SK-N-SH (cell line): Measurements from ENCODE around the gene KLK14. TPM values are rescaled to one million over a fixed set of nuclear protein-coding genes. Genes with fewer than 3 reads are reported as not detected.

Experiments
- CTCF ChIA-PET: fragments of 300-600, 350-600 bp; formaldehyde crosslinking; extraction: SDS; loops from one replicate; lab custom pipeline; 2021; lab: Yijun Ruan, JAX
- POLR2A ChIA-PET: fragments of 350-600 bp; sonication (Branson Sonifier 250); formaldehyde crosslinking; extraction: SDS; loops from one replicate; lab custom pipeline; 2020; ENCODE audit warnings: antibody characterized with exemption, inconsistent platforms; lab: Yijun Ruan, JAX
- DNase-seq: peaks from one replicate; pipeline ENCODE4 v3.0.0; 2012
- H2AFZ ChIP-seq: fragments of 200-600 bp; sonication (generic); 2 replicates; pipeline ENCODE4 v1.8.1; 2016; ENCODE audit warnings: antibody characterized with exemption, mild to moderate bottlenecking, low read depth
- H3F3A ChIP-seq: fragments of 200-600 bp; sonication (generic); replicated peaks from 2 replicates; pipeline ENCODE3; 2016; ENCODE audit warnings: antibody characterized with exemption, mild to moderate bottlenecking; ENCODE audit not compliant: insufficient read depth
- H3K27ac ChIP-seq, 2 experiments: fragments of 200-500 bp in 1 of 2; fragments of 200-600 bp in 1 of 2; sonication (Bioruptor generic) in 1 of 2; sonication (generic), shearing (Covaris generic) in 1 of 2; 2 replicates each; pipeline versions ENCODE4 v1.5.1 to v1.6.1; 2014 to 2016; ENCODE audit warnings: low read depth in 2 of 2, inconsistent platforms in 1 of 2, low read length in 1 of 2, mild to moderate bottlenecking in 1 of 2, mixed read lengths in 1 of 2
- H3K27me3 ChIP-seq: fragments of 200-600 bp; sonication (generic), shearing (Covaris generic); 2 replicates; pipeline ENCODE4 v1.6.1; 2016; ENCODE audit warnings: mixed run types; ENCODE audit not compliant: insufficient read depth
- H3K36me3 ChIP-seq, 2 experiments: fragments of 200-500 bp in 1 of 2; fragments of 200-600 bp in 1 of 2; sonication (Bioruptor generic) in 1 of 2; sonication (generic) in 1 of 2; replicated peaks in 1 of 2; 2 replicates each; pipeline versions ENCODE3 to v1.5.1; 2014 to 2016; ENCODE audit warnings: low read length in 1 of 2, mild to moderate bottlenecking in 1 of 2; ENCODE audit not compliant: insufficient read depth in 2 of 2, control insufficient read depth in 1 of 2
- H3K4me1 ChIP-seq, 2 experiments: fragments of 200-500 bp in 1 of 2; fragments of 200-600 bp in 1 of 2; sonication (Bioruptor generic) in 1 of 2; sonication (generic), shearing (Covaris generic) in 1 of 2; 2 replicates each; pipeline versions ENCODE4 v1.5.1 to v1.6.1; 2014 to 2016; ENCODE audit warnings: low read depth in 1 of 2, low read length in 1 of 2, mixed run types in 1 of 2; ENCODE audit not compliant: insufficient read depth in 2 of 2, control insufficient read depth in 1 of 2
- H3K4me2 ChIP-seq: fragments of 200-600 bp; sonication (generic), shearing (Covaris generic); 2 replicates; pipeline ENCODE4 v1.6.1; 2017; ENCODE audit warnings: mixed run types
- H3K4me3 ChIP-seq, 2 experiments: fragments of 200-500 bp in 1 of 2; fragments of 200-600 bp in 1 of 2; sonication (Bioruptor generic) in 1 of 2; sonication (generic), shearing (Covaris generic) in 1 of 2; 2 replicates each; pipeline versions ENCODE4 v1.5.1 to v1.8.1; 2014 to 2016; ENCODE audit warnings: low read depth in 2 of 2, inconsistent platforms in 1 of 2, low read length in 1 of 2, mild to moderate bottlenecking in 1 of 2, mixed read lengths in 1 of 2, moderate library complexity in 1 of 2
- H3K79me2 ChIP-seq: fragments of 200-600 bp; sonication (generic); 2 replicates; pipeline ENCODE4 v1.8.1; 2017; ENCODE audit warnings: mild to moderate bottlenecking; ENCODE audit not compliant: insufficient read depth
- H3K9ac ChIP-seq: fragments of 200-600 bp; sonication (generic); 2 replicates; pipeline ENCODE4 v1.6.1; 2017; ENCODE audit warnings: mixed run types
- H3K9me2 ChIP-seq: fragments of 200-600 bp; sonication (generic); 2 replicates; pipeline ENCODE4 v1.6.1; 2017; ENCODE audit warnings: mixed run types
- H3K9me3 ChIP-seq: fragments of 200-600 bp; sonication (generic); 2 replicates; pipeline ENCODE4 v1.6.1; 2017; ENCODE audit warnings: mixed run types, mild to moderate bottlenecking, moderate library complexity
- H4K20me1 ChIP-seq: fragments of 200-600 bp; sonication (generic); 2 replicates; pipeline ENCODE4 v1.6.1; 2017; ENCODE audit warnings: mild to moderate bottlenecking, mixed run types; ENCODE audit not compliant: insufficient read depth
- FOSL2 ChIP-seq: IDR thresholded peaks from 2 replicates; pipeline ENCODE4 v1.4.0; 2012; ENCODE audit warnings: low read depth, mild to moderate bottlenecking, moderate library complexity, borderline replicate concordance
- MAX ChIP-seq: IDR thresholded peaks from 2 replicates; pipeline ENCODE4 v1.4.0; 2012; ENCODE audit warnings: low read depth
- MXI1 ChIP-seq: IDR thresholded peaks from 2 replicates; pipeline ENCODE4 v1.6.1; 2012; ENCODE audit warnings: mild to moderate bottlenecking, low read depth, low read length, improper control_type of control experiment
- POLR2AphosphoS5 ChIP-seq: IDR thresholded peaks from 2 replicates; pipeline ENCODE4 v1.6.1; 2012; ENCODE audit warnings: low read depth, low read length
- RFX5 ChIP-seq: IDR thresholded peaks from 2 replicates; pipeline ENCODE4 v1.6.1; 2012; ENCODE audit warnings: mild to moderate bottlenecking, improper control_type of control experiment, low read length
- RXRA ChIP-seq: IDR thresholded peaks from 2 replicates; pipeline ENCODE4 v1.4.0; 2012; ENCODE audit warnings: low read depth, mild to moderate bottlenecking, borderline replicate concordance
- TEAD4 ChIP-seq: IDR thresholded peaks from 2 replicates; pipeline ENCODE4 v1.4.0; 2012; ENCODE audit warnings: mild to moderate bottlenecking, borderline replicate concordance; ENCODE audit not compliant: insufficient read depth
- WGBS: methylation state at CpG from one replicate; pipeline ENCODE4 v1.1.6; 2017; ENCODE audit warnings: low lambda C conversion rate; 5-methylcytosine and 5-hydroxymethylcytosine counted together
- polyA plus RNA-seq, 3 experiments: library from polyadenylated mRNA; depleted of rRNA; stranded (reverse); fragments of >200 nt; gene quantifications; 2 replicates each; pipeline ENCODE4 v1.2.3, GENCODE V29; 2012
- TF ChIP-seq, protein P1 (sequence below): fragments of 200-600 bp; sonication (generic); IDR thresholded peaks from 2 replicates; pipeline ENCODE4 v1.6.1; 2017; ENCODE audit warnings: antibody characterized with exemption, mild to moderate bottlenecking, moderate library complexity
- TF ChIP-seq, protein P2 (sequence below): IDR thresholded peaks from 2 replicates; pipeline ENCODE4 v1.6.1; 2012; ENCODE audit warnings: mild to moderate bottlenecking, low read depth, low read length, moderate library complexity

Gene KLK14
- polyA plus RNA-seq, 1 of the 3 experiments (the other 2 are of a cell fraction) = 0.26 TPM

GRCh38 chr19:51111606-51112005 is 28.9 kb upstream of the KLK14 start:
- Histone ChIP-seq H3K27me3 (peaks cover 47% of the 10 kb centered on the region), H3K4me1 (peaks cover 0 to 12% of the 10 kb centered on the region in 2 experiments; a peak in 2 of 4 replicates), H3K36me3 (no peaks in the 10 kb centered on the region), H3K9ac (no peak overlapping the region), H4K20me1 (no peaks in the 10 kb centered on the region), H3K4me2 (no peak overlapping the region), H3K4me3 (no peak overlapping the region), H3K9me2 (no peaks in the 10 kb centered on the region), H3K9me3 (no peaks in the 10 kb centered on the region), H3F3A (no peaks in the 10 kb centered on the region)
- POLR2A ChIA-PET = no interaction called here
- CTCF ChIA-PET = no interaction called here
- 4% methylated on average over 6 of the region's 6 CpGs for whole genome bisulfite sequencing
- TF ChIP-seq, protein P1, sequence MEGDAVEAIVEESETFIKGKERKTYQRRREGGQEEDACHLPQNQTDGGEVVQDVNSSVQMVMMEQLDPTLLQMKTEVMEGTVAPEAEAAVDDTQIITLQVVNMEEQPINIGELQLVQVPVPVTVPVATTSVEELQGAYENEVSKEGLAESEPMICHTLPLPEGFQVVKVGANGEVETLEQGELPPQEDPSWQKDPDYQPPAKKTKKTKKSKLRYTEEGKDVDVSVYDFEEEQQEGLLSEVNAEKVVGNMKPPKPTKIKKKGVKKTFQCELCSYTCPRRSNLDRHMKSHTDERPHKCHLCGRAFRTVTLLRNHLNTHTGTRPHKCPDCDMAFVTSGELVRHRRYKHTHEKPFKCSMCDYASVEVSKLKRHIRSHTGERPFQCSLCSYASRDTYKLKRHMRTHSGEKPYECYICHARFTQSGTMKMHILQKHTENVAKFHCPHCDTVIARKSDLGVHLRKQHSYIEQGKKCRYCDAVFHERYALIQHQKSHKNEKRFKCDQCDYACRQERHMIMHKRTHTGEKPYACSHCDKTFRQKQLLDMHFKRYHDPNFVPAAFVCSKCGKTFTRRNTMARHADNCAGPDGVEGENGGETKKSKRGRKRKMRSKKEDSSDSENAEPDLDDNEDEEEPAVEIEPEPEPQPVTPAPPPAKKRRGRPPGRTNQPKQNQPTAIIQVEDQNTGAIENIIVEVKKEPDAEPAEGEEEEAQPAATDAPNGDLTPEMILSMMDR = peak; percentile 22; the same call in 1 of the 2 replicates
- TF ChIP-seq RFX5 (no peak), POLR2AphosphoS5 (no peak)
- TF ChIP-seq, all 33 proteins: peak for 1
- no peak for DNase-seq
- H3K27ac ChIP-seq = no peak overlapping the region
- peaks cover 13% of the 10 kb centered on the region for H3K79me2 ChIP-seq
- H2AFZ ChIP-seq = no peak overlapping the region

- Histone ChIP-seq H3K9me3 (no peaks in the 10 kb centered on the region), H3K27me3 (peaks cover 37% of the 10 kb centered on the region; the same call in 1 of the 2 replicates), H3K79me2 (peaks cover 23% of the 10 kb centered on the region), H3F3A (no peaks in the 10 kb centered on the region), H3K4me1 (peaks cover 0 to 12% of the 10 kb centered on the region in 2 experiments; a peak in 2 of 4 replicates), H3K4me3 (no peak overlapping the region), H3K9ac (no peak overlapping the region), H2AFZ (no peak overlapping the region), H3K9me2 (no peaks in the 10 kb centered on the region), H4K20me1 (no peaks in the 10 kb centered on the region), H3K27ac (no peak overlapping the region), H3K4me2 (no peak overlapping the region), H3K36me3 (no peaks in the 10 kb centered on the region)
- no peak for DNase-seq
- WGBS = 0% methylated on average over 1 of the region's 1 CpG
- ChIA-PET POLR2A (no interaction called here), CTCF (interaction anchor here (1.6 kb wide), 1 partner anchor 48 kb away, joined by 4 read pairs; no protein-coding TSS in a partner anchor)
- TF ChIP-seq, protein P2, sequence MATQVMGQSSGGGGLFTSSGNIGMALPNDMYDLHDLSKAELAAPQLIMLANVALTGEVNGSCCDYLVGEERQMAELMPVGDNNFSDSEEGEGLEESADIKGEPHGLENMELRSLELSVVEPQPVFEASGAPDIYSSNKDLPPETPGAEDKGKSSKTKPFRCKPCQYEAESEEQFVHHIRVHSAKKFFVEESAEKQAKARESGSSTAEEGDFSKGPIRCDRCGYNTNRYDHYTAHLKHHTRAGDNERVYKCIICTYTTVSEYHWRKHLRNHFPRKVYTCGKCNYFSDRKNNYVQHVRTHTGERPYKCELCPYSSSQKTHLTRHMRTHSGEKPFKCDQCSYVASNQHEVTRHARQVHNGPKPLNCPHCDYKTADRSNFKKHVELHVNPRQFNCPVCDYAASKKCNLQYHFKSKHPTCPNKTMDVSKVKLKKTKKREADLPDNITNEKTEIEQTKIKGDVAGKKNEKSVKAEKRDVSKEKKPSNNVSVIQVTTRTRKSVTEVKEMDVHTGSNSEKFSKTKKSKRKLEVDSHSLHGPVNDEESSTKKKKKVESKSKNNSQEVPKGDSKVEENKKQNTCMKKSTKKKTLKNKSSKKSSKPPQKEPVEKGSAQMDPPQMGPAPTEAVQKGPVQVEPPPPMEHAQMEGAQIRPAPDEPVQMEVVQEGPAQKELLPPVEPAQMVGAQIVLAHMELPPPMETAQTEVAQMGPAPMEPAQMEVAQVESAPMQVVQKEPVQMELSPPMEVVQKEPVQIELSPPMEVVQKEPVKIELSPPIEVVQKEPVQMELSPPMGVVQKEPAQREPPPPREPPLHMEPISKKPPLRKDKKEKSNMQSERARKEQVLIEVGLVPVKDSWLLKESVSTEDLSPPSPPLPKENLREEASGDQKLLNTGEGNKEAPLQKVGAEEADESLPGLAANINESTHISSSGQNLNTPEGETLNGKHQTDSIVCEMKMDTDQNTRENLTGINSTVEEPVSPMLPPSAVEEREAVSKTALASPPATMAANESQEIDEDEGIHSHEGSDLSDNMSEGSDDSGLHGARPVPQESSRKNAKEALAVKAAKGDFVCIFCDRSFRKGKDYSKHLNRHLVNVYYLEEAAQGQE = no peak
- TF ChIP-seq FOSL2 (no peak), TEAD4 (no peak), MAX (no peak), RXRA (no peak), MXI1 (no peak)
- TF ChIP-seq, all 33 proteins: peak for 0
Measured at GRCh38 chr19:51110666-51110971, 27.9 kb upstream of the KLK14 start.
